ENCODE data around the gene PRELID3B.

- no peak for TF ChIP-seq POLR2AphosphoS5 (IDR thresholded peaks at IDR 0.05)
- no peak for TF ChIP-seq POLR2A (IDR thresholded peaks at IDR 0.05)
These were observed 56.2 kb downstream of the PRELID3B start for GRCh38 chr20:58986286-58986967.

All from prostate gland (tissue), 1 donor.